Upper lobe of left lung (tissue), 4 donors: ENCODE measurements around the gene RAPGEF1.

Experiments
- POLR2A ChIP-seq, 4 donors: fragments of 450-650 bp; IDR thresholded peaks; one replicate each; pipeline ENCODE4 v1.5.1; 2016 to 2017; ENCODE audit warnings: antibody characterized with exemption in 4 of 4, mild to moderate bottlenecking in 2 of 4
- TF ChIP-seq, protein P1 (sequence below), 6 experiments: fragments of 450-650 bp in 4 of 6; fragments of 200-600 bp in 2 of 6; sonication (generic) in 2 of 6; IDR thresholded peaks; one replicate each; pipeline ENCODE4 v1.5.1; 2016 to 2019; ENCODE audit warnings: antibody characterized with exemption in 6 of 6

DNA sequence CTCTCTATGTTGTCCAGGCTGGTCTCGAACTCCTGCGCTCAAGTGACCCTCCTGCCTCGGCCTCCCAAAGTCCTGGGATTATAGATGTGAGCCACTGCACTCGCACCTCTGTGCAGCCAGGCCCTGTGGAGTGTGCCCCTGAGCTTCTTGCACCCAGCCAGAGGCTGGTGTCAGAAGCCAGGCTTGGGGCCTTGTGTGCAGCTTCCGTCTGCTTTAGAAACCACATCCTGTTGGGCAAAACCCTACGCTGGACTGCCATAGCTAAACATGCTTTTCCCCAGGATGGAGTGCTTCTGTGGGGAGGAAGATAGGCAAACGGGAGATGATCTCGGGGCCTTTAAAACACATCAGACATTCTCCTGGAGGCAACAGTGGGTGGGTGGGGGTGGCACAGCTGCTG, 154.5 kb downstream of the RAPGEF1 start:
- TF ChIP-seq, protein P1, sequence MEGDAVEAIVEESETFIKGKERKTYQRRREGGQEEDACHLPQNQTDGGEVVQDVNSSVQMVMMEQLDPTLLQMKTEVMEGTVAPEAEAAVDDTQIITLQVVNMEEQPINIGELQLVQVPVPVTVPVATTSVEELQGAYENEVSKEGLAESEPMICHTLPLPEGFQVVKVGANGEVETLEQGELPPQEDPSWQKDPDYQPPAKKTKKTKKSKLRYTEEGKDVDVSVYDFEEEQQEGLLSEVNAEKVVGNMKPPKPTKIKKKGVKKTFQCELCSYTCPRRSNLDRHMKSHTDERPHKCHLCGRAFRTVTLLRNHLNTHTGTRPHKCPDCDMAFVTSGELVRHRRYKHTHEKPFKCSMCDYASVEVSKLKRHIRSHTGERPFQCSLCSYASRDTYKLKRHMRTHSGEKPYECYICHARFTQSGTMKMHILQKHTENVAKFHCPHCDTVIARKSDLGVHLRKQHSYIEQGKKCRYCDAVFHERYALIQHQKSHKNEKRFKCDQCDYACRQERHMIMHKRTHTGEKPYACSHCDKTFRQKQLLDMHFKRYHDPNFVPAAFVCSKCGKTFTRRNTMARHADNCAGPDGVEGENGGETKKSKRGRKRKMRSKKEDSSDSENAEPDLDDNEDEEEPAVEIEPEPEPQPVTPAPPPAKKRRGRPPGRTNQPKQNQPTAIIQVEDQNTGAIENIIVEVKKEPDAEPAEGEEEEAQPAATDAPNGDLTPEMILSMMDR (IDR thresholded peaks at IDR 0.05), result no peak
- TF ChIP-seq POLR2A (IDR thresholded peaks at IDR 0.05), result no peak
